ENCODE measurements around the gene KRT34.

GRCh38 chr17:41333098-41333497 lies 49.0 kb downstream of the KRT34 start:
- no peak for TF ChIP-seq EZH2 (IDR thresholded peaks at IDR 0.05; ENCODE audit: low read length, unreplicated experiment)
- TF ChIP-seq CTCF (conservative IDR thresholded peaks at IDR 0.05; ENCODE audit: low read depth, low read length), result no peak

Measured in PC-3 (cell line).